HEK293 (cell line): ENCODE measurements around the gene CDK3.

ENCODE experiments used
- CTCF ChIA-PET: fragments of 350-600 bp; formaldehyde crosslinking; extraction: SDS; loops from one replicate; lab custom pipeline; 2021; ENCODE audit warnings: antibody characterized with exemption; lab: Yijun Ruan, JAX
- POLR2A ChIA-PET: fragments of 300-600 bp; formaldehyde crosslinking; extraction: SDS; loops from one replicate; lab custom pipeline; 2020; ENCODE audit warnings: antibody characterized with exemption, inconsistent platforms; lab: Yijun Ruan, JAX
- H3K27ac ChIP-seq: fragments of 200-500 bp; sonication (Bioruptor generic); 2 replicates; pipeline ENCODE4 v1.5.1; 2014; ENCODE audit warnings: low read depth, low read length, control low read depth, inconsistent platforms; ENCODE audit errors: extremely low read depth
- H3K36me3 ChIP-seq, 2 experiments: fragments of 200-500 bp in 1 of 2; sonication (Bioruptor generic) in 1 of 2; 1 replicate in 1 of 2; 2 replicates in 1 of 2; pipeline ENCODE4 v1.5.1; 2014 to 2017; ENCODE audit warnings: inconsistent platforms in 2 of 2, low read length in 2 of 2; ENCODE audit not compliant: control insufficient read depth in 2 of 2, insufficient read depth in 1 of 2
- H3K4me1 ChIP-seq: fragments of 200-500 bp; sonication (Bioruptor generic); 2 replicates; pipeline ENCODE4 v1.5.1; 2014; ENCODE audit warnings: mild to moderate bottlenecking, low read length, inconsistent platforms; ENCODE audit not compliant: control insufficient read depth, insufficient read depth
- H3K4me3 ChIP-seq: 2 replicates; pipeline ENCODE4 v1.5.1; 2011; ENCODE audit warnings: low read depth, mild to moderate bottlenecking, control low read depth, low read length, moderate library complexity
- H3K9me3 ChIP-seq: fragments of 200-500 bp; sonication (Bioruptor generic); 2 replicates; pipeline ENCODE4 v1.5.1; 2014; ENCODE audit warnings: low read depth, low read length, inconsistent platforms; ENCODE audit not compliant: control insufficient read depth, insufficient read depth
- CTCF ChIP-seq: fragments of 450-650 bp; formaldehyde crosslinking; IDR thresholded peaks from 2 replicates; pipeline ENCODE4 v1.5.1; 2016; ENCODE audit warnings: missing biosample characterization, missing genetic modification characterization
- FEZF1 ChIP-seq: fragments of 450-650 bp; formaldehyde crosslinking; IDR thresholded peaks from 2 replicates; pipeline ENCODE4 v1.5.1; 2016; ENCODE audit warnings: missing biosample characterization, missing genetic modification characterization
- HOXC10 ChIP-seq: sonication (generic); formaldehyde crosslinking; IDR thresholded peaks from 2 replicates; pipeline ENCODE4 v1.8.1; 2023; ENCODE audit warnings: mild to moderate bottlenecking, missing genetic modification reagents
- KLF9 ChIP-seq: fragments of 450-650 bp; formaldehyde crosslinking; IDR thresholded peaks from 2 replicates; pipeline ENCODE4 v1.5.1; 2016; ENCODE audit warnings: missing biosample characterization, missing genetic modification characterization, low read depth
- RBAK ChIP-seq: fragments of 450-650 bp; formaldehyde crosslinking; IDR thresholded peaks from 2 replicates; pipeline ENCODE4 v1.5.1; 2016; ENCODE audit warnings: missing biosample characterization, missing genetic modification characterization
- ZBTB48 ChIP-seq: fragments of 450-650 bp; formaldehyde crosslinking; IDR thresholded peaks from 2 replicates; pipeline ENCODE4 v1.5.1; 2016; ENCODE audit warnings: missing biosample characterization, missing genetic modification characterization
- ZIC2 ChIP-seq: fragments of 450-650 bp; formaldehyde crosslinking; IDR thresholded peaks from 2 replicates; pipeline ENCODE4 v1.5.1; 2016; ENCODE audit warnings: missing biosample characterization, missing genetic modification characterization
- ZNF121 ChIP-seq: fragments of 450-650 bp; formaldehyde crosslinking; IDR thresholded peaks from 2 replicates; pipeline ENCODE4 v1.5.1; 2016; ENCODE audit warnings: missing biosample characterization, missing genetic modification characterization
- ZNF140 ChIP-seq: fragments of 450-650 bp; formaldehyde crosslinking; IDR thresholded peaks from 2 replicates; pipeline ENCODE4 v1.5.1; 2016; ENCODE audit warnings: missing biosample characterization, missing genetic modification characterization
- ZNF366 ChIP-seq: fragments of 450-650 bp; formaldehyde crosslinking; conservative IDR thresholded peaks from 2 replicates; pipeline ENCODE4 v1.5.1; 2016; ENCODE audit warnings: missing biosample characterization, missing genetic modification characterization
- ZNF394 ChIP-seq: fragments of 450-650 bp; formaldehyde crosslinking; IDR thresholded peaks from 2 replicates; pipeline ENCODE4 v1.5.1; 2016; ENCODE audit warnings: missing biosample characterization, missing genetic modification characterization, mild to moderate bottlenecking, moderate library complexity, borderline replicate concordance
- ZNF398 ChIP-seq: fragments of 450-650 bp; formaldehyde crosslinking; IDR thresholded peaks from 2 replicates; pipeline ENCODE4 v1.5.1; 2017; ENCODE audit warnings: missing biosample characterization, missing genetic modification characterization
- ZNF426 ChIP-seq: fragments of 450-650 bp; formaldehyde crosslinking; IDR thresholded peaks from 2 replicates; pipeline ENCODE4 v1.5.1; 2017; ENCODE audit warnings: missing biosample characterization, missing genetic modification characterization, mild to moderate bottlenecking, inconsistent platforms, moderate library complexity
- ZNF473 ChIP-seq: fragments of 450-650 bp; formaldehyde crosslinking; IDR thresholded peaks from 2 replicates; pipeline ENCODE4 v1.5.1; 2017; ENCODE audit warnings: missing biosample characterization, missing genetic modification characterization
- ZNF600 ChIP-seq: fragments of 450-650 bp; formaldehyde crosslinking; IDR thresholded peaks from 2 replicates; pipeline ENCODE4 v1.5.1; 2016; ENCODE audit warnings: missing biosample characterization, missing genetic modification characterization
- ZNF623 ChIP-seq: fragments of 450-650 bp; formaldehyde crosslinking; IDR thresholded peaks from 2 replicates; pipeline ENCODE4 v1.5.1; 2016; ENCODE audit warnings: missing biosample characterization, missing genetic modification characterization
- ZNF664 ChIP-seq: fragments of 450-650 bp; formaldehyde crosslinking; IDR thresholded peaks from 2 replicates; pipeline ENCODE4 v1.5.1; 2016; ENCODE audit warnings: missing biosample characterization, missing genetic modification characterization
- ZNF747 ChIP-seq: fragments of 450-650 bp; formaldehyde crosslinking; IDR thresholded peaks from 2 replicates; pipeline ENCODE4 v1.5.1; 2016; ENCODE audit warnings: missing biosample characterization, missing genetic modification characterization
- ZNF785 ChIP-seq: fragments of 450-650 bp; formaldehyde crosslinking; IDR thresholded peaks from 2 replicates; pipeline ENCODE4 v1.5.1; 2016; ENCODE audit warnings: missing biosample characterization, missing genetic modification characterization
- ZNF792 ChIP-seq: fragments of 450-650 bp; formaldehyde crosslinking; IDR thresholded peaks from 2 replicates; pipeline ENCODE4 v1.5.1; 2016; ENCODE audit warnings: missing biosample characterization, missing genetic modification characterization
- ZSCAN18 ChIP-seq: fragments of 450-650 bp; formaldehyde crosslinking; IDR thresholded peaks from 2 replicates; pipeline ENCODE4 v1.5.1; 2016; ENCODE audit warnings: missing biosample characterization, missing genetic modification characterization

The CDK3 gene

GRCh38 chr17:75996665-75997590 lies 3.7 kb upstream of the CDK3 start (continued):
- TF ChIP-seq ZSCAN18 (tag by site-specific recombination) (no peak), ZNF600 (0 out of 2 replicates have a peak, but pooled peaks have one; percentile 29), ZNF398 (peak; percentile 7; the same call in 1 of the 2 replicates)

- no peak for TF ChIP-seq ZIC2 (tag by site-specific recombination)
- TF ChIP-seq ZNF121 (tag by site-specific recombination), result peak; percentile 60; the same call in 1 of the 2 replicates
- no peak for TF ChIP-seq ZNF366
- no peak for TF ChIP-seq ZNF140 (tag by site-specific recombination)
- TF ChIP-seq, all 188 proteins: peak for 1
- CTCF ChIA-PET, result interaction anchor here (0.9 to 12.1 kb wide), 8 partner anchors 12 to 281 kb away, joined by 3 to 224 read pairs (median 25); partner anchors contain the start of gene MRPL38
- H3K27ac ChIP-seq, result no peak overlapping the region
- no peaks in the 10 kb centered on the region for H3K4me1 ChIP-seq
- POLR2A ChIA-PET, result interaction anchor here (0.5 to 1.3 kb wide), 9 partner anchors 10 to 266 kb away, joined by 3 to 7 read pairs (median 4); partner anchors contain the start of genes ACOX1 and FBF1
- no peak overlapping the region for H3K4me3 ChIP-seq
- peaks cover 0 to 4% of the 10 kb centered on the region in 2 experiments; a peak in 1 of 3 replicates for H3K36me3 ChIP-seq
- no peaks in the 10 kb centered on the region for H3K9me3 ChIP-seq
These were observed 2.3 kb upstream of the CDK3 start for GRCh38 chr17:75998327-75998795.

- no peaks in the 10 kb centered on the region for H3K4me1 ChIP-seq
- peaks cover 0 to 4% of the 10 kb centered on the region in 2 experiments; a peak in 1 of 3 replicates for H3K36me3 ChIP-seq
- H3K4me3 ChIP-seq, result no peak overlapping the region
- H3K9me3 ChIP-seq, result no peaks in the 10 kb centered on the region
- ChIA-PET POLR2A (interaction anchor here (0.6 to 1.3 kb wide), 5 partner anchors 20 to 220 kb away, joined by 3 to 8 read pairs (median 4); partner anchors contain the start of genes FBF1 and MRPL38), CTCF (interaction anchor here (0.5 to 12.1 kb wide), 38 partner anchors 9 to 1213 kb away, joined by 3 to 224 read pairs (median 4); partner anchors contain the start of genes FBF1 and MRPL38)
- no peak overlapping the region for H3K27ac ChIP-seq
- TF ChIP-seq ZNF747 (tag by site-specific recombination), result no peak
- no peak for TF ChIP-seq ZBTB48 (tag by site-specific recombination)
- no peak for TF ChIP-seq FEZF1 (tag by site-specific recombination)
- TF ChIP-seq ZNF785 (tag by site-specific recombination), result no peak
- TF ChIP-seq ZNF140 (tag by site-specific recombination), result no peak
- no peak for TF ChIP-seq ZNF664 (tag by site-specific recombination)
- TF ChIP-seq ZNF473, result no peak
- TF ChIP-seq HOXC10 (CRISPR knock-in tag), result no peak
- TF ChIP-seq CTCF (tag by site-specific recombination), result peak; percentile 78
- TF ChIP-seq KLF9 (tag by site-specific recombination), result 0 out of 2 replicates have a peak, but pooled peaks have one; percentile 28
- TF ChIP-seq ZNF426 (tag by site-specific recombination), result no peak
- TF ChIP-seq ZNF623 (tag by site-specific recombination), result no peak
- TF ChIP-seq ZNF394 (tag by site-specific recombination), result no peak
- no peak for TF ChIP-seq ZNF792
- TF ChIP-seq RBAK (tag by site-specific recombination), result no peak
These were observed 470 bp upstream of the CDK3 start for GRCh38 chr17:76000016-76000754.
